HCT116 (cell line): ENCODE measurements around the gene MYH3. TPM values are rescaled to one million over a fixed set of nuclear protein-coding genes. Genes with fewer than 3 reads are reported as not detected.

ENCODE experiments used
- ATAC-seq: fragments of 200-7000 bp; cut with Tn5 transposase; 2 replicates; pipeline ENCODE4 v1.9.1; 2020; ENCODE audit warnings: mild to moderate bottlenecking, moderate library complexity
- BruUV-seq: library from RNA; stranded (reverse); fragments of 400-500 nt; replicated peaks from 2 replicates; lab custom pipeline; 2021; lab: Mats Ljungman, UMichigan
- CTCF ChIA-PET: fragments of 300-600 bp; sonication (Branson Sonifier 250); formaldehyde crosslinking; loops from one replicate; lab custom pipeline; 2021; ENCODE audit warnings: antibody characterized with exemption; lab: Charles Lee
- POLR2A ChIA-PET: fragments of 300-600, 350-600 bp; sonication (Branson Sonifier 250); formaldehyde crosslinking; loops from one replicate; lab custom pipeline; 2021; ENCODE audit warnings: antibody characterized with exemption; lab: Charles Lee
- RAD21 ChIA-PET, 2 experiments: fragments of 300-600 bp; sonication (Branson Sonifier 250); formaldehyde crosslinking; loops; one replicate each; lab custom pipeline; 2023; ENCODE audit warnings: low total read pairs in 2 of 2; ENCODE audit not compliant: uncharacterized antibody in 2 of 2, unreplicated experiment in 2 of 2, low non-redundant PET in 1 of 2; lab: Charles Lee
- DNase-seq: peaks from one replicate; pipeline ENCODE4 v3.0.0-alpha.2; 2010; ENCODE audit warnings: low read depth, low spot score
- H2AFZ ChIP-seq: fragments of 200-600 bp; shearing (Covaris generic), sonication (generic); 2 replicates; pipeline ENCODE4 v1.6.1; 2017; ENCODE audit warnings: low read depth, mixed run types, mixed read lengths, antibody characterized with exemption, low read length; ENCODE audit not compliant: poor library complexity, severe bottlenecking
- H3K27ac ChIP-seq: 2 replicates; pipeline ENCODE4 v1.5.1; 2012; ENCODE audit warnings: low read depth, low read length
- H3K27me3 ChIP-seq: fragments of 200-600 bp; sonication (generic); 2 replicates; pipeline ENCODE4 v1.6.1; 2016; ENCODE audit warnings: mixed run types, low read length, mixed read lengths; ENCODE audit not compliant: insufficient read depth
- H3K36me3 ChIP-seq, 2 experiments: fragments of 200-500 bp in 1 of 2; fragments of 200-600 bp in 1 of 2; sonication (Bioruptor generic) in 1 of 2; sonication (generic) in 1 of 2; 2 replicates each; pipeline versions ENCODE4 v1.5.1 to v1.6.1; 2014 to 2016; ENCODE audit warnings: low read length in 2 of 2, inconsistent platforms in 1 of 2, mixed read lengths in 1 of 2, mixed run types in 1 of 2; ENCODE audit not compliant: insufficient read depth in 2 of 2, control insufficient read depth in 1 of 2
- H3K4me1 ChIP-seq, 2 experiments: fragments of 200-600 bp in 1 of 2; sonication (generic) in 1 of 2; 2 replicates each; pipeline versions ENCODE4 v1.5.1 to v1.6.1; 2012 to 2017; ENCODE audit warnings: low read length in 2 of 2, inconsistent platforms in 1 of 2, mild to moderate bottlenecking in 1 of 2, mixed read lengths in 1 of 2, mixed run types in 1 of 2, moderate library complexity in 1 of 2; ENCODE audit not compliant: insufficient read depth in 2 of 2, control insufficient read depth in 1 of 2
- H3K4me2 ChIP-seq: fragments of 200-600 bp; sonication (generic); 2 replicates; pipeline ENCODE4 v1.6.1; 2017; ENCODE audit warnings: mixed run types, low read length, mixed read lengths
- H3K4me3 ChIP-seq, 2 experiments: fragments of 200-600 bp in 1 of 2; sonication (generic) in 1 of 2; replicated peaks in 1 of 2; 2 replicates each; pipeline ENCODE4 v1.5.1; 2011 to 2016; ENCODE audit warnings: low read length in 2 of 2, control low read depth in 1 of 2, low read depth in 1 of 2, mild to moderate bottlenecking in 1 of 2, mixed read lengths in 1 of 2, mixed run types in 1 of 2
- H3K79me2 ChIP-seq: fragments of 200-600 bp; sonication (generic); 2 replicates; pipeline ENCODE4 v1.6.1; 2017; ENCODE audit warnings: mild to moderate bottlenecking, mixed run types, low read length, moderate library complexity, mixed read lengths; ENCODE audit not compliant: insufficient read depth
- H3K9ac ChIP-seq: fragments of 200-600 bp; sonication (generic); 2 replicates; pipeline ENCODE4 v1.6.1; 2016; ENCODE audit warnings: low read length, mixed read lengths
- H3K9me2 ChIP-seq: fragments of 200-600 bp; sonication (generic), shearing (Covaris generic); 2 replicates; pipeline ENCODE4 v1.6.1; 2017; ENCODE audit warnings: mixed run types, mild to moderate bottlenecking, moderate library complexity; ENCODE audit not compliant: insufficient read depth
- H3K9me3 ChIP-seq, 2 experiments: fragments of 200-500 bp in 1 of 2; fragments of 200-600 bp in 1 of 2; sonication (Bioruptor generic) in 1 of 2; sonication (generic) in 1 of 2; 2 replicates each; pipeline ENCODE4 v1.6.1; 2014 to 2017; ENCODE audit warnings: low read length in 2 of 2, mixed read lengths in 2 of 2, inconsistent platforms in 1 of 2, low read depth in 1 of 2, mild to moderate bottlenecking in 1 of 2, mixed run types in 1 of 2, moderate library complexity in 1 of 2; ENCODE audit not compliant: control insufficient read depth in 1 of 2, insufficient read depth in 1 of 2
- H4K20me1 ChIP-seq: fragments of 200-600 bp; sonication (generic), shearing (Covaris generic); 2 replicates; pipeline ENCODE4 v1.6.1; 2017; ENCODE audit warnings: mixed run types, mild to moderate bottlenecking, moderate library complexity; ENCODE audit not compliant: insufficient read depth
- ATF3 ChIP-seq: IDR thresholded peaks from 2 replicates; pipeline ENCODE4 v1.6.1; 2012
- CBX3 ChIP-seq: IDR thresholded peaks from 2 replicates; pipeline ENCODE4 v1.6.1; 2012; ENCODE audit warnings: low read depth
- EZH2 ChIP-seq: fragments of 200-600 bp; sonication (generic); IDR thresholded peaks from 2 replicates; pipeline ENCODE4 v1.6.1; 2017; ENCODE audit warnings: antibody characterized with exemption, mixed run types
- EZH2phosphoT487 ChIP-seq: fragments of 200-600 bp; IDR thresholded peaks from 2 replicates; pipeline ENCODE4 v1.6.1; 2018; ENCODE audit warnings: antibody characterized with exemption, borderline replicate concordance
- FOSL1 ChIP-seq: IDR thresholded peaks from 2 replicates; pipeline ENCODE4 v1.6.1; 2012; ENCODE audit warnings: low read depth
- POLR2AphosphoS5 ChIP-seq: IDR thresholded peaks from 2 replicates; pipeline ENCODE4 v1.6.1; 2011; ENCODE audit warnings: mild to moderate bottlenecking, low read depth, low read length, moderate library complexity
- RAD21 ChIP-seq: IDR thresholded peaks from 2 replicates; pipeline ENCODE4 v1.6.1; 2012; ENCODE audit warnings: low read depth, mild to moderate bottlenecking
- SIN3A ChIP-seq: IDR thresholded peaks from 2 replicates; pipeline ENCODE4 v1.6.1; 2012; ENCODE audit warnings: low read depth
- SP1 ChIP-seq: IDR thresholded peaks from 2 replicates; pipeline ENCODE4 v1.6.1; 2012; ENCODE audit warnings: low read depth
- SRF ChIP-seq: IDR thresholded peaks from 2 replicates; pipeline ENCODE4 v1.6.1; 2012; ENCODE audit warnings: low read depth
- TCF7L2 ChIP-seq: IDR thresholded peaks from 2 replicates; pipeline ENCODE4 v1.7.0; 2011; ENCODE audit warnings: borderline replicate concordance, inconsistent platforms; ENCODE audit not compliant: insufficient read depth, insufficient read length; ENCODE audit errors: extremely low read depth
- YY1 ChIP-seq: IDR thresholded peaks from 2 replicates; pipeline ENCODE4 v1.6.1; 2011; ENCODE audit warnings: low read length, low read depth, moderate library complexity, mild to moderate bottlenecking; ENCODE audit not compliant: insufficient replicate concordance; ENCODE audit errors: extremely low read depth
- ZBTB33 ChIP-seq: IDR thresholded peaks from 2 replicates; pipeline ENCODE4 v1.6.1; 2011; ENCODE audit warnings: mild to moderate bottlenecking, low read length, moderate library complexity; ENCODE audit not compliant: insufficient replicate concordance; ENCODE audit errors: extremely low read depth
- ZNF274 ChIP-seq: fragments of 200-500 bp; sonication (Bioruptor generic); IDR thresholded peaks from 2 replicates; pipeline ENCODE4 v1.6.1; 2014; ENCODE audit warnings: mild to moderate bottlenecking, low read depth, low read length, inconsistent platforms
- intact Hi-C: fragments of 100-400 bp; cut with micrococcal nuclease; formaldehyde crosslinking; loops from 2 replicates; pipeline ENCODE4 v1.10.0; 2022
- total RNA-seq: library from RNA; stranded (reverse); gene quantifications from one replicate; pipeline ENCODE4 v1.2.1, GENCODE V29; 2021; ENCODE audit not compliant: unreplicated experiment

MYH3 gene
- total RNA-seq, 1 experiment from 2014 or later: 1.6 TPM

- no peak for TF ChIP-seq EZH2
- TF ChIP-seq SRF: no peak
- TF ChIP-seq ZBTB33: no peak
These were observed 48.9 kb downstream of the MYH3 start (continued) for GRCh38 chr17:10608244-10608643.

DNA sequence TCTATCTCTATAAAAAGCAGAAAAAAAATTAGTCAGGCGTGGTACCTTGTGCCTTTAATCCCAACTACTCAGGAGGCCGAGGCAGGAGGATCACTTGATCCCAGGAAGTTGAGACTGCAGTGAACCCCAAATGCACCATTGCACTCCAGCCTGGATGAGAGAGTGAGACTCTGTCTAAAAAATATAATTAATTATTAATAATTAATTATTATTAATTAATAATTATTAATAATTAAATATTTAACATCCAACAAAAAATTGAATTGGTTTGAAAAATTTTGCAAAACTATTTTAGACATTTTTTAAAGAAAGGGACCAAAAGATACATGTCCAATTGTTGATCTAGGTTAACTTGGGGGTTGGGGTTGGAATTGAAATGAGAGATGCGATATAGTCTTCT is 51.0 kb downstream of the MYH3 start:
- ATAC-seq: no peak

More for the DNA sequence above, 51.0 kb downstream of the MYH3 start:
- ChIA-PET POLR2A (no interaction called here), RAD21 (no interaction called here)
- intact Hi-C loops: no loop called here
- BruUV-seq: no TSS peak
- Histone ChIP-seq H3K9me2 (no peaks in the 10 kb centered on the region), H3K36me3 (no peaks in the 10 kb centered on the region), H3K27me3 (peaks cover 27% of the 10 kb centered on the region), H3K4me1 (no peaks in the 10 kb centered on the region), H3K79me2 (no peaks in the 10 kb centered on the region), H3K4me2 (no peak overlapping the region), H3K27ac (no peak overlapping the region)
- DNase-seq: no peak
- TF ChIP-seq FOSL1 (no peak), EZH2phosphoT487 (no peak), SRF (no peak), POLR2AphosphoS5 (no peak), TCF7L2 (no peak), EZH2 (no peak), ZNF274 (no peak), CBX3 (no peak), ATF3 (no peak), SIN3A (no peak), SP1 (no peak), RAD21 (no peak), ZBTB33 (no peak), YY1 (no peak)
- TF ChIP-seq, all 23 proteins: peak for 0
- no peak overlapping the region for H3K9ac ChIP-seq
- no peak overlapping the region for H3K4me3 ChIP-seq
- H2AFZ ChIP-seq: no peak overlapping the region
- no peaks in the 10 kb centered on the region for H3K9me3 ChIP-seq
- CTCF ChIA-PET: no interaction called here
- no peaks in the 10 kb centered on the region for H4K20me1 ChIP-seq
